Left lung (tissue), 10 donors: Measurements from ENCODE around the gene PREP. TPM values are rescaled to one million over a fixed set of nuclear protein-coding genes. Genes with fewer than 3 reads are reported as not detected.

Experiments
- ATAC-seq: fragments of 200-7000 bp; cut with Tn5 transposase; one replicate; pipeline ENCODE4 v1.9.1; 2020; ENCODE audit warnings: moderate library complexity
- DNase-seq, 4 donors: peaks; one replicate each; pipeline ENCODE4 v3.0.0-alpha.2; 2013 to 2020
- H3K27ac ChIP-seq, 2 donors: fragments of 200-600 bp; sonication (generic) in 1 of 2; one replicate each; pipeline versions ENCODE4 v1.5.0 to v1.8.0; 2020 to 2021
- H3K27me3 ChIP-seq, 2 donors: fragments of 200-600 bp; sonication (generic) in 1 of 2; one replicate each; pipeline versions ENCODE4 v1.5.0 to v1.8.0; 2020 to 2021
- H3K36me3 ChIP-seq, 2 donors: fragments of 200-600 bp; sonication (generic) in 1 of 2; one replicate each; pipeline versions ENCODE4 v1.5.0 to v1.8.0; 2020 to 2021
- H3K4me1 ChIP-seq, 2 donors: fragments of 200-600 bp; one replicate each; pipeline ENCODE4 v1.8.0; 2021
- H3K4me3 ChIP-seq, 2 donors: fragments of 200-600 bp; sonication (generic) in 1 of 2; one replicate each; pipeline versions ENCODE4 v1.5.0 to v1.8.0; 2020 to 2021; ENCODE audit warnings: mild to moderate bottlenecking in 1 of 2
- H3K9me3 ChIP-seq, 2 donors: fragments of 200-600 bp; sonication (generic) in 1 of 2; one replicate each; pipeline versions ENCODE4 v1.5.0 to v1.8.0; 2020 to 2021
- CTCF ChIP-seq, 2 donors: fragments of 200-600 bp; sonication (generic) in 1 of 2; IDR thresholded peaks; one replicate each; pipeline versions ENCODE4 v1.5.0 to v1.8.0; 2021; ENCODE audit warnings: antibody characterized with exemption in 2 of 2
- intact Hi-C, 2 donors: fragments of 100-400 bp; cut with DNase I; formaldehyde crosslinking; loops; one replicate each; pipeline versions ENCODE4 v1.11.2 to v1.14.2; 2022
- polyA plus RNA-seq, 6 donors: library from polyadenylated mRNA; unstranded; fragments of 120-200 nt; gene quantifications; one replicate each; pipeline ENCODE4 v1.2.1, GENCODE V29; 2013; ENCODE audit not compliant: insufficient read length in 6 of 6
- total RNA-seq, 2 donors: library from RNA; stranded (reverse); fragmentation: NEBNext Ultra II Directional; extraction: Animal tissue kit (Norgen Biotek cat#: 25700); gene quantifications; one replicate each; pipeline ENCODE4 v1.2.1, GENCODE V29; 2021
- donor health status: DM: no; HTN: yes; CAD: no.
- donor health status: DM: no; HTN: no; CAD: no.

The PREP gene
- total and polyA plus RNA-seq, 8 donors = 34.9 to 42.7 (median 36.8) TPM

GRCh38 chr6:105269390-105269789, 133.5 kb downstream of the PREP start:
- DNase-seq (no peak), ATAC-seq (no peak)
- no peaks in the 10 kb centered on the region for H3K4me1 ChIP-seq
- H3K4me3 ChIP-seq = no peak overlapping the region
- no peak overlapping the region for H3K27ac ChIP-seq
- no peaks in the 10 kb centered on the region for H3K27me3 ChIP-seq
- intact Hi-C loops = no loop called here
- no peaks in the 10 kb centered on the region for H3K9me3 ChIP-seq
- H3K36me3 ChIP-seq = no peaks in the 10 kb centered on the region
- no peak for TF ChIP-seq CTCF (IDR thresholded peaks at IDR 0.05)

GRCh38 chr6:105263685-105264610, 138.9 kb downstream of the PREP start:
- no peak for TF ChIP-seq CTCF (IDR thresholded peaks at IDR 0.05)
- no peak for ATAC-seq
- DNase-seq = no peak
- H3K27ac ChIP-seq = no peak overlapping the region
- H3K4me3 ChIP-seq = no peak overlapping the region
- no peaks in the 10 kb centered on the region for H3K9me3 ChIP-seq
- H3K4me1 ChIP-seq = no peaks in the 10 kb centered on the region
- H3K36me3 ChIP-seq = no peaks in the 10 kb centered on the region
- H3K27me3 ChIP-seq = no peaks in the 10 kb centered on the region
- intact Hi-C loops = no loop called here

GRCh38 chr6:105259913-105260889, 142.7 kb downstream of the PREP start:
- Histone ChIP-seq H3K4me1 (no peaks in the 10 kb centered on the region), H3K9me3 (no peaks in the 10 kb centered on the region), H3K4me3 (no peak overlapping the region), H3K27ac (no peak overlapping the region), H3K27me3 (no peaks in the 10 kb centered on the region), H3K36me3 (no peaks in the 10 kb centered on the region)
- no peak for DNase-seq
- TF ChIP-seq CTCF (IDR thresholded peaks at IDR 0.05) = no peak
- intact Hi-C loops = no loop called here
- ATAC-seq = peak; percentile 26

GRCh38 chr6:105258816-105259215, 144.1 kb downstream of the PREP start:
- no peak for TF ChIP-seq CTCF (IDR thresholded peaks at IDR 0.05)
- peak; percentile 78 for ATAC-seq
- H3K4me3 ChIP-seq = no peak overlapping the region

GRCh38 chr6:105257340-105257739, 145.5 kb downstream of the PREP start:
- intact Hi-C loops = no loop called here
- H3K27ac ChIP-seq = no peak overlapping the region
- H3K9me3 ChIP-seq = no peaks in the 10 kb centered on the region
- DNase-seq (peak in 1 of 4 donors; percentile 28), ATAC-seq (peak; percentile 74)
- H3K27me3 ChIP-seq = no peaks in the 10 kb centered on the region
- no peaks in the 10 kb centered on the region for H3K36me3 ChIP-seq
- H3K4me3 ChIP-seq = no peak overlapping the region
- TF ChIP-seq CTCF (IDR thresholded peaks at IDR 0.05) = no peak
- no peaks in the 10 kb centered on the region for H3K4me1 ChIP-seq

More at GRCh38 chr6:105258816-105259215, 144.1 kb downstream of the PREP start:
- intact Hi-C loops = no loop called here
- peak in 2 of 4 donors; percentile 24 to 58 for DNase-seq
- Histone ChIP-seq H3K4me1 (no peaks in the 10 kb centered on the region), H3K27ac (no peak overlapping the region), H3K36me3 (no peaks in the 10 kb centered on the region), H3K27me3 (no peaks in the 10 kb centered on the region), H3K9me3 (no peaks in the 10 kb centered on the region)
